HG02588 (cell line): ENCODE measurements around the gene CD8B.

Source experiments
- ATAC-seq: cut with Tn5 transposase; IDR thresholded peaks from one replicate; pipeline ENCODE4 v1.9.1; 2021; ENCODE audit warnings: mild to moderate bottlenecking, moderate library complexity; ENCODE audit not compliant: unreplicated experiment

CD8B gene

DNA sequence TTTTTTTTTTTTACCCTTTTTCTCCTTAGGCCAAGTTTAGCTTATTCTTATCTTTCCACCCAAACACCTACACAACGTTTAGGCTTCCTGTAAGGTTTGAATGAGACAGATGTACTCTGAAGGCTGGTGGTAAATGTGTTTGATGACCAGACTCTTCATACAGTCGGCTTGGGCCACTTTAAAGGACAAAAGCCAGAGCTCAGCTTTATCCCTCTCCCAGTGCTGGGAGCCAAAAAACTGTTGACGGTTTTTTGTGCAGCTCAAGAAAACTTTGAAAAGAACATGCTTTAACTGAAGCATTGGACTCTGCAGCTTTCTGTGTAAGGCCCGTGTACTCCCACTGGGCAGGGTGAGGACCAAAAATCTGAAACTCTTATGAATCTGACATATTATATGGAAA lies 86.3 kb downstream of the CD8B start:
- ATAC-seq = no peak

DNA sequence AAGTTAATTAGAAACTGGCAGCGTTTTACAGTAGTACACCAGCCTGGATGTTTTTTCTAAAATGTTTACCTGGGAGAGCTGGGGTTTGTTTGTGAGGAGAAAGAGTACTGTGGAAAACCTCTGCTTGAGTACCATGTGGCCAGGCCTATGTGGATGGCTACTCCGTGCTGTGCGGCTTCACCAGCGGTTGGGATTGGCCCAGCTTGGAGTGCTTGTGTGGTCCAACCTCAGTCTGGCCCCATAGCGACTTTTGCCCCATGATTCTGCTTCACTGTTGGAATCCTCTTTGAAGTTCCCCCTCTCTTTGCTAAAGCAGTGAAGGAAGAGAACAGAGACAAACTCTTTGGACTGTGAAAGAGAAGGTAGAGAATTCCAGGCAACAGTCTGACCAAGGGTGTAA lies 86.8 kb downstream of the CD8B start:
- ATAC-seq = no peak

DNA sequence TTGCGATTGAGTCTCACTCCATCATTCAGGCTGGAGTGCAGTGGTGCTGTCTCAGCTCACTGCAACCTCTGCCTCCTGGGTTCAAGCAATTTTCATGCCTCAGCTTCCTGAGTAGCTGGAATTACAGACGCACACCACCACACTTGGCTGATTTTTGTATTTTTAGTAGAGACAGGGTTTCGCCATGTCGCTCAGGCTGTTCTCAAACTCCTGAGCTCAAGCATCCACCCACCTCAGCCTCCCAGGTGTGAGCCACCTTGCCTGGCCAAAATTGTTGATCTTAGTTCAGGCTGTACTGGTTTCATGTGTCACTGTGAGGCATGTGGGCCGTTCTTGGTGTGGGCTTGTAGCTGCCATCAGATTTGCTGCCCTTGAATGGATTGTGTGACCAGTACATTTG lies 89.1 kb downstream of the CD8B start:
- no peak for ATAC-seq

DNA sequence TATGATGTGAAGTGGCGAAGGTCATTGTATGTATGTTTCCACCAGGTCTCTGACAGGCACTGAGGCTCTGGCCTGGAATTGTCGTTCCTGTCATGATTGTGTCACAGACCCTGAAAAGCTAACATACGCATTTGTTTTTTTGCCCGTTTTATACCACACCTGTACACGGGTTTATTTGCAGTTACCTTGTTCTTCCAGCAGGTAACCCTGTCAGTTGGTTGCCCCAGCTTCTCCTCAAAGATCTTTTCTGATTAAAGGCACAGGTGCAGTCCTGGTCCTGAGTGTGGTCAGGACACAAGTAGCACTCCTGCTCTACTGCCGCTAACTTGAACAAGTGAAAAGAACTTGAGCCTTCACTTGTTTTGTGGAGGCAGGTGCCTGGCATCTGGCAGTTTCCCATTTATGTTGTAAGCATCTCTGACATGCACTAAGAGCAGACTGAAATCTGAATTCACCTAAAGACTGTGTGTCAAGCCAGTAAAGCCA lies 90.8 kb downstream of the CD8B start:
- ATAC-seq = no peak

DNA sequence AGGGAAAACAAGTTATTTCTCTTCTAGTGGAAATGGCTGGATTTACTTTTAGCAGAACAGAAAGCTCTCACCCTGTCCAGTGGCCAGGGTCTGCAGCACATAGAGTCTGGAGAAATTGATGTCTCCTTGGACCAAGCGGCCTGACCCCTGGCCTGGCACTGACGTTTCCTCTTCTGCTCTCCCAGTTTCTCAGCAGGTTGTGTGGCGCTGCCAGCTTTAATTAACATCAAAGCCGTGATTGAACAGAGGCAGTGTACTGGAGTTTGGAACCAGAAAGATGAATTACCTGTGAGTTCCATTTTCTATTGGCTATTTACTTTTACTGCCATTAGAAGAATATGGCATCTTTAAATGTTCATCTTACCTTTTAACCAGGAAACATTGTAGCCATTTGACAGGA lies 91.8 kb downstream of the CD8B start:
- no peak for ATAC-seq

DNA sequence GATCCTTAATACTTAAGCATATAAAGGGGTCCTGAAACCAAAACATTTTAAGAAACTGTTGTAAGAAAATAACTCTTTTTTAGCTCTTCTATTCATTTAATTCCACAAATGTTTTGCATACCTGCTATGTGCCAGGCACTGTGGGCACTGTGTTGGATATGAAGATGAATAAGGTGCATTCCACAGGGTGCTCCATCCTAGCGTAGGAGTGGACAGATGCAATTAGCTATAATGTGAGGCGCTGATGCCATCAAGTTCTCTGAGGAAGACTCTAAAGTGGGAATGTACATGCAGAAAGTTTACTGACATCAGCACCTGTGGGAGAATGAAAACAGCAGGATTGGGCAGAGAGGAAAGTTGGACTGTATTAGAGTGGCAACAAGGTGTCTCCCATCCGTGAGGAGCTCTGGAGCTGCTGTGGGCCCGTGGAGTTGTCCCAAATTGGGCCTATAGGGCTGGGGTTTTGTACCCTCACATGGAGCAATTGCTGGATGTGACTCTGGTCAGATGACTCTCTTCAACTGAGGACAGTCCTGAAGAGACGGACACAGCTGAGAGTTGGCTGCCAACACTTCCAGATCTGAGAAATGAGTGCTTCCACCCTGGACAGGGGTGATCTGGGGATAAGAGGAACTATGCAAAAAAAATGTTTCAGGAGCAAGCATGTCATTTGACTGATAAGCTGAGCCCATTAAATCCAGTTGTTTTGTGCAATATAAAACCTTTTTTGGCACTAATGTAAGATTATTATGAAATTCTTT lies 93.3 kb downstream of the CD8B start:
- no peak for ATAC-seq
